NOMO-1 treated with DMSO at 0.1 percent for 48 hours (cell line): ENCODE results near the gene ZNF488.
"Not testable (repeated sequence)": the region's sequence is repeated elsewhere in the genome, so short reads cannot be mapped to it uniquely, and the experiment has no call there.

ENCODE experiments used
- DNase-seq: peaks from one replicate; lab custom pipeline; 2025; ENCODE audit not compliant: unreplicated experiment; lab: John Stamatoyannopoulos, UW

Gene ZNF488

GRCh38 chr10:47410271-47410670, 26.2 kb upstream of the ZNF488 start:
- no peak for DNase-seq

- DNase-seq, result no peak
Observed at GRCh38 chr10:47409866-47410256, 25.8 kb upstream of the ZNF488 start.

- no peak for DNase-seq
Observed at GRCh38 chr10:47409171-47409865, 25.2 kb upstream of the ZNF488 start.

GRCh38 chr10:47408606-47409005, 24.5 kb upstream of the ZNF488 start:
- DNase-seq, result no peak

DNA sequence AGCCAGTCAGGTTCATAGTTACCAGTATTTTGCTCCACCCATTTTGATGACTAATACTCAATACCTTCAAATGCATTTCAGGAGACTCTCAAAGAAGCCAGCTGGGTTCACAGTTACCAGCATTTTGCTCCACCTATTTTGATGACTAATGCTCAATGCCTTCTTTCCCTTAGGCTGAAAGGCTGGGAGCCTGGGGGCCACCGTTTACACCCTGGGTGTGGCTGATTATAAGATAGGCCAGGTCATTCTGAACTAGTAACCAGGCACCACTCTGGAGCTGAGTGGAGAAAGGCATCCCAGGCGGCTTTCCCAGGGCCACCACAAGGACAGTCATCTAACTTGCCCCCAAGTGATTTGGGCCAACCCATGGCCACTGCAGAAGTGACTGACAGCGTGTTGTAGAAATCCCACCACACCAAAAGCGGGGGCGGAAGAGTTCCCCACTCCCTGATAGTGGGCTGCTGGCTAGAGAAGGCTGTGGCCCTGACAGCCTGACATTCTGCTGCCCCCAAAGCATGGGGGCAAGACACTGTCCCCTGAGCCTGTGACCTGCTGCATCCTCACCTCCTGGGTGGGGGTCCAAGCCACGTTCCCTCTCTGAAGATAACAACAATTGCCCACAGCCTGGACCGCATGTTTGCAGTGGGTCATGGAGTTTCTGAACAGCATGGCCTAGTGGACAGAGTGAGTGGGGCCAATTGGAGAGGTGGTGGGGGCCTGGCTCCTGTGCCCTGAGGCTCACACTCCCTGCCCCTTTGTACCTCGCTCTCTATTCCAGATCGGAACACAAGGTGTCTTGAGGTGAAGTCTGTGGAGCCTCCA, 23.0 kb upstream of the ZNF488 start:
- DNase-seq, result no peak

- DNase-seq, result no peak
Observed at GRCh38 chr10:47406548-47406869, 22.4 kb upstream of the ZNF488 start.

DNA sequence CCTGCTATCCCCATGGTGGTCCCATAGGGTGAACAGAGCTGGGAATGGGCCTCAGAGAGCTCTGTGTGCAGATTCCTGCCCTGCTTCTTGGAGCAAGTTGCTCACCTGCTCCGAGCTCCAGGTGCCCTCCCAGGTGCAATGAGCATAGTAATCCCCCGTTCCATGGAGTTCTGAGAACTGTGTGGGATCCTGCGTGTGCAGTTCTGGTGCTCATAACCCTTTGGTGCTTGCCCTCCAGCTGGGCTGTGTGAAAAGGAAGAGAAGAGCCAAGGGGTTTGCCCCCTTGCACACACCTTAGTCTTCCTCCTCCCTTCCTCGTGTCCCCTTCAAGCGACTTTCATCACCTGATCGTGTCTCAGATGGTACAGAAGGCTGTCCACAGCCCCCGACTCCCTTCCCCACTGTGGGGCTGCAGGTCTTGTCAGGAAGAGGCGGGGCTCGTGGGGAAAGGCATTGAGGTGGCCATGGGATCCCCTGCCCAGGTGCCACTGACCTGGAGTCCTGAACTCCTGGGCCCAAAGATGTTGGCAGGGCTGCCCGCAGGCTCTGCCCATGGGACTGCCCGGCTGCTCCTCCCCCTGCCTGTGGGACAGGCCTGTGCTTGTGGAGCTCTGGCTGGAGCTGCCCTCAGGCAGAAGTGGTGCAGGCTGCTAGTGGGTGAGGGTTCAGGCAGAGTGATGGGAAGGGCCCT, 21.9 kb upstream of the ZNF488 start:
- DNase-seq, result no peak

GRCh38 chr10:47404937-47405336, 20.8 kb upstream of the ZNF488 start:
- DNase-seq, result no peak

DNA sequence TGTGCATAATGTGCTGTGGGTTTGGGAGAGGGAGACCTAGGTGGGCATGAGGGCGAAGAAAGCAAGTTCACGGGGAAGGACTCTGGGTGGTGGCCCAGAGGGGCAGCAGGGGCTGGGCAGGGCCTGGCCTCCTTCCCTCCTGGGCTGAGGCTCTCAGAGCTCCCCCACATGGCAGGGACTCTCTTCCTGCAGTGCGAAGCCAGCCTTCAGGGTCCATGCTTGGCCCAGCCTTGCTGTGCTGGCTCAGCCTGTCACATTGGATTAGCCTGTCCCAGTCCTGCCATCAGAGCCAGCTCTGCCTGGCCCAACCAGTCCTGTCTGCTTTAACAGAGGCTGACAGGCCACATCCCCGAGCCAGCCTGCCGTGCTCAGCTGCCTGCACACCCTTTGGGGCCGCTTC, 20.4 kb upstream of the ZNF488 start:
- DNase-seq, result no peak

DNA sequence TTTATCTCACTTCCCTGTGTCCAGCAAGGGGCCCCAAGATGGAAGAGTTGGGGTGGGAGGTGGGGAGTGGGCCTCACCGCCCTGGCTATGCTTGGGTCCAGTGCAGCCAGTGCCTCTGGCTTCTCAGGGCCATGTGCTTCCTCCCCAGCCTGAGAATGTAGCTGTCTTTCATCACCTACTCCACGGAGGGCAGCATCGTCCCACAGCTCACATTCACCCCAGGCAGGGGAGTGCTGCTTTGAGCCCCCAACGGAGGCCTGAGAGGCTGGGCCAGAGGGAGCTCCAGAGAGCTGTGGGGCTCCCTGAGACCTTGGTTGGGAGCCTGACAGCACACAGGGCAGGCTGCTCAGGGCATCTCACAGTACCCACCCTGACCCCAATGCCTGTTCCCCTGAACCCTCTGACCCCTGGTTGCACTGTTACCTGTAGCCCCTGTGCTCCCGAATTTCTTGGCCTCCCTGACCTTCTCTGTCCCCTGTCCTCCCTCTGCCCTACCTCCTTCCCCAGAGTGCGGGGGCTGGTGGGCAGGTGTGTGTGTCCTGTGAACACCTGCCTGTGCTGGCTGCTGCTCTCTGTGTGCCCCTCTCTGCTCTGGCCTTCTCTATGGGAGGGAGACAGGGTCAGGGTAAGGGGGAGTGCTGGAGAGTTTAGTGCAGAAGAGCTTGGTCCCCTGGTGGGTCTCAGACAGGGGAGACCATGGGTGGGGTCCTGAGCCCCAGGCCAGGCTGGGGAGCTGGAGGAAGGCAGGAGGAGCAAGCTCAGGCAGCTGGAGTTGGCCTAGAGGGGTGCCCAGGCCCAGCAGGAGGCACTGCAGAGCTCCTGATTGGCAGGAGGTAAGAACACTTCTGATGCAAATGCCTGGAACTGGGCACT, 19.6 kb upstream of the ZNF488 start:
- DNase-seq, result no peak

- no peak for DNase-seq
Observed at GRCh38 chr10:47402641-47403301, 18.7 kb upstream of the ZNF488 start.

DNA sequence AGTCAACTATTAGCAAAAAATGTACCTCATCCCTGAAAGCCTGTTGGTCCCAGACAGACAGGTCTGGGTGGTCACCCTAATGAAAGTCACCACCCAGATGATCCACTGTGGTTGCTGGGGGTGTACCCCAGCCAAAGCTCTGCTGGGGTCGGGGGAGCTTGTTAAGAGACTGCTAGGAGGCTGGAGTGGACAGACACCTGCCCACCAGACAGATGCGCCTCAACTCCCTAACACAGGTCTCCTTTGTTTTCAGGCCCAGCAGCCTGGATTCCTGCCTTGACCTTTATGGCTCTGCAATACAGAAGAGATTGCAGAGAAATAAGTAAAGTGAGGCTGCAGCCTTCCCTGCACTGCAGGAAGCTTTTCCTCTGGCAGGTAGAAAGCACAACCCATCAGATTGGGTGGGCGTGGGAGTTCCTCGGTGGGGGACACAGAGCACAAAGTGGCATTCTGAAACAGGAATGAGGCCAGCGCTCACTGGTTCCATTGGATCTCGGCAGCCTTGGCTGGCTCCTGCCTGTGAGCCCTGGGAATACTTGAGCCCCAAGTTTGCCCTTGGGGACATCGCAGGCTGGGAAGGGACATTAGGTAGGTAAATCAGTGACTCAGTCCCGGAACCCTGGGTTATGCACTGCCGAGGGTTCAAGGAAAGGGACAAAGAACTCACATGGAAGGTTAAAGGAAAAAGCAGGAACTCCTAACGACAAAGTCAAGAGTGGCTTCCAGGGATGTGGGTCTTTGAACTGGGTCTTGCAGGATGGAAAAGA, 18.0 kb upstream of the ZNF488 start:
- DNase-seq, result no peak

- no peak for DNase-seq
Observed at GRCh38 chr10:47401210-47401609, 17.1 kb upstream of the ZNF488 start.

DNA sequence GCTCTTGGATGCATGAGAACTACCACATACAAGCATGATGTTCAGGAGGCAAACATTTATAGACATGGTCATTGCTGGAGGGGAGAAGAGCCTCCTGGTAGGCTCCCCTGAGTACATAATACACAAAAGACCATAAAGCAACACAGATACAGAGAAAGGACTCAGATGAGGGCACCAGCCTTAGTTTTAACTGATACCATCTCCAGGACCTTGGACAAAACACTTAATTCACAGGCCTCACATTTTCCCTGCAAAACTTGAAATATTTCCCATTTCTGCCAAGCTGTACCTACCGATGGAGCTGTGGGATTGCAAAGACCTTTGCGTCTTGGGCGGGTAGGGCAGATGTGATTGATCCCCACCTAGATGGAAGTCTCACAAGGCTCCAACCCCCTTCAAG, 16.7 kb upstream of the ZNF488 start:
- no peak for DNase-seq

- no peak for DNase-seq
Observed at GRCh38 chr10:47400251-47400650, 16.2 kb upstream of the ZNF488 start.

- DNase-seq, result no peak
Observed at GRCh38 chr10:47397256-47397655, 13.2 kb upstream of the ZNF488 start.

DNA sequence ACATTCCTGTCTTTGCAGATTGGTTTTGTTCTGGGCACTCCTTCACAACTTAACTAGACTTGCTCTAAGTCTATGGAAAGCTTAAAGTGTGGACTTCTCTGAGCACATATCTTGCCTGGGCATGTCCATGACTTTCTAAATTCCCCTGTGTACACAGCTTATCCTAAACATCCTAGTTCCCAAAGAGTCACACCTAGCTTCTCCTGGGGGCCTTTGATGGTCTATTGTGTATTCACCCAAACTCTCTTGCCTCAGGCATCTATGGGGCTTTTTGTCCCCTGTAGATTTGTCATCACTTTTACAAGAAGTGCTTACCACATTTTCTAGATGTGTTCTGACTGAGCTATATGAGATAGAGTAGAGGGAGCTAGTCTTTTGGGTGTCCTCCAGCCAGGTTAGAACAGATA, 12.2 kb upstream of the ZNF488 start:
- no peak for DNase-seq

DNA sequence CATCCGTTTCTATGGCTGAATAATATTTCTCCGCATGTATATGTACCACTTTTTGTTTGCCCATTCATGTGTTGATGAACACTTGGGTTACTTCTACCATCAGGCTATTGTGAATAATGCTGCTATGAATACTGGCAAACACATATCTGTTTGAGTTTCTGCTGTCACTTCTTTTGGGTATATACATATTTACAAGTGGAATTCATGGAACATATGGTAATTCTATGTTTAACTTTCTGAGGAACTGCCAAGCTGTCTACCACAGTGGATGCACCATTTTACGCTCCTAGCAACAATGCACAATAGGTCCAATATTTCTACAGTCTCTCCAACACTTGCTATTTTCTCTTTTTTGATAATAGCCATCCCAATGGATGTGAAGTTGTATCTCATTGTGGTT, 5.5 kb upstream of the ZNF488 start:
- no peak for DNase-seq

DNA sequence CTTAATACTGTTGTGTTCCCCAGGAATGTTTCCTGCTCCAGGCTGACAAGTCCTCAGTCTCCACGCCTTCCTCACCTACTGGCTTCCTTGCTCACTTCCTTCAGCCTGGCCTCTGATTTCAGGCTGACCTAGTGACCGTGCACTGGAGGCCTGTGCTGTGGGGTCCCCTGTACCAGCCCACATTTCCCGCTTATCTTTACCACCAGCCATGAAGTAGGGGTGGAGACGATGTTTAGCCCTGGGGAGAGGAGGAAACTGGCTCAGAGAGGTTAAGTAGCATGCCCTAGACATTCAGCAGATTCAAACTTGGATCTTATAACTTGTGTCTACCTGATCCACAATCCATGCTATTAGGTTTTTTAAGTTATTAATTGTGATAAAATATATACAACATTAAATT, 4.8 kb upstream of the ZNF488 start:
- no peak for DNase-seq

DNA sequence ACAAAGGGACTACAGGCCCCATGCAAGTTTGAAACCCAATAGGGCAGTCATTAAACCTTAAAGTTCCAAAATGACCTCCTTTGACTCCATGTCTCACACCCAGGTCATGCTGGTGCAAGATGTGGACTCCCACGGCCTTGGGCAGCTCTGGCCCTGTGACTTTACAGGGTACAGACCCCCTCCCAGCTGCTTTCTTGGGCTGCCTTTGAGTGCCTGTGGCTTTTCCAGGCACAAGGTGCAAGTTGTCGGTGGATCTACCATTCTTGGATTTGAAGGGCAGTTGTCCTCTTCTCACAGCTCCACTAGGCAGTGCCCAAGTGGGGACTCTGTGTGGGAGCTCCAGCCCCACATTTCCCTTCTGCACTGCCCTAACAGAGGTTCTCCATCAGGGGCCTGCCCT, 2.0 kb upstream of the ZNF488 start:
- DNase-seq, result not testable (repeated sequence)
